ENCODE measurements around the gene TBC1D10A.

TBC1D10A gene

GRCh38 chr22:30245985-30246813 lies 80.5 kb downstream of the TBC1D10A start, which contains the start of gene LIF:
TSS of gene LIF (minus strand) at chr22:30246759. CDS start at chr22:30246695, 64 bp downstream.
- peak; percentile 36 for DNase-seq (ENCODE audit: low read depth)

- DNase-seq (ENCODE audit: low read depth): no peak
Observed at GRCh38 chr22:30245181-30245984, 81.4 kb downstream of the TBC1D10A start.

GRCh38 chr22:30244641-30245040 lies 82.1 kb downstream of the TBC1D10A start:
- DNase-seq (ENCODE audit: low read depth): no peak

GRCh38 chr22:30244066-30244465 lies 82.7 kb downstream of the TBC1D10A start:
- no peak for DNase-seq (ENCODE audit: low read depth)

- DNase-seq (ENCODE audit: low read depth): no peak
Observed at GRCh38 chr22:30243661-30244060, 83.1 kb downstream of the TBC1D10A start.

Measured in stimulated activated CD8-positive, alpha-beta memory T cell treated with anti-CD3 and anti-CD28 coated beads, Interleukin-12 subunit alpha, Interleukin-12 subunit beta, amount 100 ng/mL, for 4 hours (primary cell).